Nucleus accumbens (tissue), 56 donors: ENCODE results near the gene SUOX.

Experiments used
- DNase-seq, 56 donors: peaks; one replicate each; lab custom pipeline; 2025; lab: John Stamatoyannopoulos, UW

The SUOX gene

DNA sequence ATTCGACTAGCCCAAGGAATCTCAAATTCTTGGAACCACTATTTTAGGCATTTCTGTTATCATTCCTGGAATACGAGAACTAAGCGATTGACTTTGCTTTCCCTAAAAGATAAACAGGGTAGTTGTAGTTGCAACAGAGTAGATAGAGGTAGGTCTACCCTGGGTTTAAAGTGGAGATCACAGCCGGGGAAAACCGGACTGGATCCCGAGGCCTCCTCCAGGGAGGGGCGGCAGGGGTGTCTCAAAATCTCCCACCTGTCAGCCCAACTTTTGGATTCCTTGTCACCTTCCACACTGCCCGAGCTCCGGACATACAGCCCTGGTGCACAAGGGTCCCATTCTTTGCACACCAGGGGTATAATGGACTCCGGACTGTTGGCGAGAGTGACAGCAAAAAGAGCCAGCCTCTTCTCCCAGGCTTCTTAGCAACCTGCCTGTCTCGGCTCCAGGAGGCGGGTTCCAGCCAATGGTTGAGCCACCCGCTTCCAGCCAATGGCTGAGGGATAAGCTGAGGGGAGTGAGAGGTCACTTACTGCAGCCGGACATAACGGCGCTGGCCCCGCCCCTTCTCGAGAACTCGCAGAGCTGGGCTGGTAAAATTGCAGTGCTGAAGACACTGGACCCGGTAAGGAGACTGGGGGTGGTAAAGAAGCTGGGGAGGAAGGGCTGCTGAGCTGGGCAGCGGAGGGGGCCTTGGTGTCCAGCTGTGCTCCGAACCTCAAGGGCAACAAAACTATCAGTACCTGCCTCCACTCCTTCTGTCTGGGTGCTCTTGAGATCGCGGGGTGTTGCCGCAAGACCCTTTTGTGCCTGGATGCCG lies at the start of gene SUOX:
TSS of gene SUOX (plus strand) at position 562 of the 820 bp plus-strand sequence. CDS start 4,946 bp downstream, outside the sequence.
- DNase-seq = peak; percentile 68 to 98 (median 94)

DNA sequence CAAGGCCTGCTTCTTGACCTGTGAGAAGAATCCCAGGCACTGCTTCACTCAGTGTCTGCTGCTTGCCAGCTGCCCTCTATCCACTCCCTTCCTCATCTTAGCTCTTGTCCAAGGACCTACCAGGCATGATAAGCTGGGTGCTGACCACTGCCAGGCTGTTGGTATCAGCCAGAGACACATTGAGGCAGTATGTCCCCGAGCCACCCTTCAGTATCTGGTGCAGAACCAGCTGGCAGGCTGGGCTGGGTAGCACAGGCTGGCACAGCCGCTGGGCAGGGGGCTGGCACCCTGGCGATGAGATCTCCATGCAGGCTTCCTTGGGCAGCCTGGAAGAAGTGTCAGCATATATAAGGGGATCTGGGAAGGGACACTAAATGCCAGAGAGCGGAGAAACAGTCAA lies 41.7 kb upstream of the SUOX start:
- DNase-seq = no peak

DNA sequence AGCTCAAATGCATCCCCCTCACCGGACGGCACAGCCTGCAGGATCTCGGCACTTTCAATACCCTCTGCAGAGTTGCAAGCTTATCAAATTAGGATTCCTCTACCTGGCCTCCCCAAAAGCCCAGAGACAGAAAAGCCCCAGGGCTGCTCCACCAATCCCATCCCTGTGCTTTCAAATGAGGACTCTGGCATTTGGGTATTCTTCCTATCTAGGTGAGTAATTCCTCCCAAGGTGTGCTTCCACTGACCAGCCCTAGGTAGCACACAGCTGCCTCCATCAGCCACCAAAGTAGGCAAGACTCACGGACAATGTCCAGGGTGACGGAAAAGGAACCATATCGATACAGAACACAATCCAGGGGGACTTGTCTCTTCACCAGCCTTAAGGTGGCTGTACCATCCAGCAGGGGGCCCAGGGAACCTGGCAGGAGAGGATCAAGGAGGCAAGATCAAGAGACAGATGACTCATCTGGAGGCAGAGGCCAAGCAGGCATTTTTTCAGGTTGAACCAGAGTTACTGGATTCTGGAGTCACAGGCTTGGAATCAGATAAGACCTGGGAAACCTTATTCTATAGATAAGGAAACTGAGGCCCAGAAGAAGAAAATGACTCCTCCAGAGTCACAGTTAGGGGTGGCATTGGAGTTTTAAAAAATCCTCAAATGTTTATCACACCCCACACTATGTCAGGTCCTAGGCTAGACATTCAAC lies 41.1 kb upstream of the SUOX start:
- DNase-seq = peak in 1 of 56 donors; percentile 11

DNA sequence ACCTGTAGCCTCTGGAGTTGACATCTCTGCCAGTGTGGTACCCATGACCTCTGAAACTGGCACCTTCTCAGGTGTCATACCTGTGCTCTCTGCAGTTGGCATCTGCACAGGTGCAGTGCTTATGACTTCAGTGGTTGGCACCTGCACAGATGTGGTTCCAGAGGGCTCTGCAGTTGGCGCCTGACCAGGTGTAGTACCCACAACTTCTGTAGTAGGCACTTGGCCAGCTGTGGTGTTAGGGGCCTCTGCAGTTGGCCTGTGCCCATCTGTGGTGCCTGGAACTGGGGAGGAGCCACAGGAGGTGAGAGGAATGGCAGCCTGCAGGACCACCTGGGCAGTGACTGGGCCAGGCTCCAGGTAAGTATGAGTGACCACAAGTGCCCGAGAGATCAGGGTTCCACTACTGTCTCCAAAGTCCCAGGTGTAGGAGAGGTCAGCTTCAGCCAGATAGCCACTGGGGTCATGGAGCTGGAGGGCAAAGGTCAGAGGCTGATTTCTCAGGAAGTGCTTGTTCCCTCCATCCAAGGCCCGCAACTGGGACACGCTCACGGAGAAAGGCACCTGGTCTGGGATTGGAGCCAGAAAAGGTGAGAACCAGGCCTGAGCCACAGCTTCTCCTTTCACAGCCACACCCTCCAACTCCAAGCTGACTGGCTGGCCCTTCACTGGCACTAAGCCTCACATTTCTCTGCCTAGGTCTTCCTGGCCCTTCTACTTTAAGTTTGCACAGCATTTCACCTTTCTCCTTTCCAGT lies 39.8 kb upstream of the SUOX start:
- no peak for DNase-seq

DNA sequence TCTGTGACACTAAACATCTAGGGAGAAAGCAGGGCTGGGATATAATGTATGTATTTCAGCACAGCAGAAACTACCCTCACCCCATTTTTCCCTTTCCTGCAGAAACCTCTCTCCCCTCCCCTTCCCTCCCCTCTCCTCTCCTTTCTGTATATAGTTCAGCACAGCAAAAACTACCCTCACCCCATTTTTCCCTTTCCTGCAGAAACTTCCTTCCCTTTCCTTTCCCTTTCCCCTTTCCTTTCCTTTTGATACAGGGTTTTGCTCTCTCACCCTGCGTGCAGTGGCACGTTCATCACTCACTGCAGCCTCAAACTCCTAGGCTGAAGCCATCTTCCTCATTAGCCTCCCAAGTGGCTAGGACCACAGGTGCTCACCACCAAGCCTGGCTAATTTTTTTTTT lies 33.3 kb upstream of the SUOX start:
- DNase-seq = no peak

DNA sequence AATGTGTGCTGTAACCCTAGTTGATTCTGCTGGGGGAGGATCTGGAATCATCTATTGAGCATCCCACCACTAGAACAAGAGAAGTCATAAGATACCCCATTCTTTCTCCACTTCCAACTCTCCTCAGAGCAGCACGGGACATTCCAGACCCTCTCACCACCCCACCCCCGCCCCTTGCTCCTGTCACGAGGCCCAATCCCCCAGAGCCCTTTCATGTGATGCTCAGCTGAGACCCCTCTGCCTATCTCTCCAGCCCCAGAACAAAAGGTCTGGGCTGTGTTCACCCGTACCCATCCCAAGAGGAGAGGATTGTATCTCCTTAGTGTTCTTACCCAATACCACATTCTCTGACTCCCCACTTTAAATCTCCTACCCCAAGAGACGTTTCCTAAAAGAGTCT lies 31.8 kb upstream of the SUOX start:
- no peak for DNase-seq

DNA sequence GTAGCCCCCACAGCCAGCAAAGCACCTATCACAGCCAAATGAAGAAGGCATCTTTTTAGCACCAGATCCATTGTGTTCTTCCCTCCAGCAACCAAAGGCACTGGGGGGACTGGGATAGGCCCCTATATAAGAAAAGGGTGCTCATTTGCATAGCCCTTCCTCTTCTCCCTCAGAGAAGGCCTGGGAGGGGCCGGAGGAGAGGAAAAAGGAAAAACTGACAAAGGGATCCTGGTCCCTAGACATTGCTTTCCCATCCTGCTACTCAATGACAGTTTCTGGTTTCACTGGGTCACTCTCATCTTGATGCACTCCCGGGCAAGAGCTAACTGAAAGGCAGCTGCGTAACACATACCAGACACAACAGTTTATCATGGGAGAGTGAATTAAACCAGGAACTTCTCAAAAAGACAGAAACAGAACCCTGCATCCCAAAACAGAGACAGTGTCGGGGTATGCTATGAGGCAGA lies 31.1 kb upstream of the SUOX start, which contains the start of gene PMEL:
TSS of gene PMEL (minus strand) at position 102 of the 467 bp plus-strand sequence. CDS start at position 71, 31 bp downstream.
- DNase-seq = no peak

DNA sequence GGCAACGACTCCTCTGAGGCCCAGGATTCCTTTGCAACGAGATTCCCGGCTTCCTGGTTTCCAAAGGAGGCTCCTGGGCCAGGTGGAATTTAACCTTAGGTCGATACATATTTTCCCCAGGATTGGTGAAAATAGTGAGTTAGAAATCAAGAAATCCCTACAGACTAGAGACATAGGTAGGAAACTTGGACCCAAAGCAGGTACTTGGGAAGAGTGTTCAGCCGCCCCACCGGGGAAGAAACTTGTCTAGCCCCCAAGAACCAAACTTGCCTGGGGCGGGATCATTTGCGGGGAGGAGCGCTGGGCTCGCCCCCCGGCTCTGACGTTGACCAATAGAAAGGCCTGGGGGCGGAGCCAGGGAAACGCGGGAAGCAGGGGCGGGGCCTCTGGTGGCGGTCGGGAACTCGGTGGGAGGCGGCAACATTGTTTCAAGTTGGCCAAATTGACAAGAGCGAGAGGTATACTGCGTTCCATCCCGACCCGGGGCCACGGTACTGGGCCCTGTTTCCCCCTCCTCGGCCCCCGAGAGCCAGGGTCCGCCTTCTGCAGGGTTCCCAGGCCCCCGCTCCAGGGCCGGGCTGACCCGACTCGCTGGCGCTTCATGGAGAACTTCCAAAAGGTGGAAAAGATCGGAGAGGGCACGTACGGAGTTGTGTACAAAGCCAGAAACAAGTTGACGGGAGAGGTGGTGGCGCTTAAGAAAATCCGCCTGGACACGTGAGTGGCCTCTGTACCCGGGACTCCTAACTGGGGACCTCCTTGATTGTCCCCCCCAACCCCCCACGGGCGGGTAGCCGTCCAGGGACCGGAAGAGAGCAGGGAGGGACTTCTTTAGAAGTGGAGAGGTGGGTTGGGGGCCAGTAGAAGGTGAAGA lies 30.4 kb upstream of the SUOX start, which contains the start of gene CDK2:
TSS of gene CDK2 (plus strand) at position 423 of the 874 bp plus-strand sequence. CDS start at position 602, 179 bp downstream.
- DNase-seq = peak in 54 of 56 donors; percentile 18 to 91 (median 67)

DNA sequence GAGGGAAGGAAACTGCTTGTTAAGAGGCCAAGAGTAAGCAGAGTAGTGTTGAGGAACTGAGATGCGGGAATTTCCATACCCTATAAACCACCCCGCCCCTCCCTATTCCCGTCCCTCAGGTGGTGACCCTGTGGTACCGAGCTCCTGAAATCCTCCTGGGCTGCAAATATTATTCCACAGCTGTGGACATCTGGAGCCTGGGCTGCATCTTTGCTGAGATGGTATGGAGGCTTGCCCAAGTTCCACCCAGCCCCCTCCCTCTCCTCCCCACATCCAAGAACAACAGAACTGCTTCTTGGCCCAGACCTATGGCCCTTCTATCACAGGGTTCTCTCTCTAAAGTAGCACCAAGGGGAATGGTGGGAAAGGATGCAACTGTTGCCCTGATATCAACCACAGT lies 27.7 kb upstream of the SUOX start:
- DNase-seq = no peak

DNA sequence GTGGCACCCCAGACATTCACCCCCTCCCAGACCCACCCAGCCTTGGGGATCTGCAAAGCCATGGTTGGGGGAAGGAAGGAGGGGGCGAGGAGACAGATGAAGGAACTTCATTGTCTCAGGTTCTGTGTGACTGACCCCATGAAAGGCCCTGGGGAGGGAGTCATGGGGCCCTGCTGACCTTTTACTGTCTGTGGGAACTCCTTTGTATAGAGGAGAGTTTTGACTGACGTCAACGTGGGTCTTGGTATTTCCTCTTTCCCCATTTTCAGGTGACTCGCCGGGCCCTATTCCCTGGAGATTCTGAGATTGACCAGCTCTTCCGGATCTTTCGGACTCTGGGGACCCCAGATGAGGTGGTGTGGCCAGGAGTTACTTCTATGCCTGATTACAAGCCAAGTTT lies 26.3 kb upstream of the SUOX start:
- no peak for DNase-seq

DNA sequence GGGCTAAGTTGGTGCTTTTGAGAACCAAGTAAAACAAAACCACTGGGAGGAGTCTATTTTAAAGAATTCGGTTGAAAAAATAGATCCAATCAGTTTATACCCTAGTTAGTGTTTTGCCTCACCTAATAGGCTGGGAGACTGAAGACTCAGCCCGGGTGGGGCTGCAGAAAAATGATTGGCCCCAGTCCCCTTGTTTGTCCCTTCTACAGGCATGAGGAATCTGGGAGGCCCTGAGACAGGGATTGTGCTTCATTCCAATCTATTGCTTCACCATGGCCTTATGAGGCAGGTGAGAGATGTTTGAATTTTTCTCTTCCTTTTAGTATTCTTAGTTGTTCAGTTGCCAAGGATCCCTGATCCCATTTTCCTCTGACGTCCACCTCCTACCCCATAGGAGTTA lies 25.0 kb upstream of the SUOX start:
- peak in 2 of 56 donors; percentile 1 to 10 for DNase-seq

DNA sequence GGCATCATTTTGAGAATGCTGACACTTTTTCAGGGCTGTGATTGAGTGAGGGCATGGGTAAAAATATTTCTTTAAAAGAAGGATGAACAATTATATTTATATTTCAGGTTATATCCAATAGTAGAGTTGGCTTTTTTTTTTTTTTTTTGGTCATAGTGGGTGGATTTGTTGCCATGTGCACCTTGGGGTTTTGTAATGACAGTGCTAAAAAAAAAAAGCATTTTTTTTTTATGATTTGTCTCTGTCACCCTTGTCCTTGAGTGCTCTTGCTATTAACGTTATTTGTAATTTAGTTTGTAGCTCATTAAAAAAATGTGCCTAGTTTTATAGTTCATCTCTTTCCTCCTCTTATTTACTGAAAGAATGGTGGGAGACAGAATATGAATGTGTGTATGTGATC lies 24.6 kb upstream of the SUOX start:
- no peak for DNase-seq

DNA sequence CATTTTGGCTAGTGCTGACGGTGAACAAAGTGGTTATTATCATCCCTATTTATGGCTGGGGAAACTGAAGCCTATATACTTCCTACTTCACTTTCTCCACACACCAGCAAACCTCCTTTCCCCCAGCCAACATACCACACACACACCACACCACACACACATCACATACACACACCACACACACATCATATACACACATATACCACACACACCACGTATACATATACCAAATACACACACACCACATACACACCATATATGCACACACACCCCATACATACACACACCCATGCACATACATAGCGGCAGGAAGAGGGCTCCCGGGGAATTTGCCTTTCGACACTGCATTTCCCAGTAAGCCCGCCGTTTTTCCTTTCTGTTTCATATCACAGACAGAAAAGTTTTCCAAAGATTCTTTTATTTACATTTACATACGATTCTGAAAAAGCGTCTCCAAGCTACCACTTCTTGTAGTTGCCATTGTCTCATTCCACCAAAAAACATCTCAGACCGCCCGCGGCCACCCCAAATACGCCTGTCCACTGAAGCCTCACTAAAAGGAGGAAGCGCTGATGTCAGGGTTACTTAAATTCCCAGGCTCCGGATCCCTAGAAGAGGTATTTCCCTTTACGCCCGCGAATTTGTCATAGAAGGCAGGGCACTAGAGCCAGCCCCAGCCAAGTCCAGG lies 24.0 kb upstream of the SUOX start:
- peak in 7 of 56 donors; percentile 21 to 44 (median 37) for DNase-seq

DNA sequence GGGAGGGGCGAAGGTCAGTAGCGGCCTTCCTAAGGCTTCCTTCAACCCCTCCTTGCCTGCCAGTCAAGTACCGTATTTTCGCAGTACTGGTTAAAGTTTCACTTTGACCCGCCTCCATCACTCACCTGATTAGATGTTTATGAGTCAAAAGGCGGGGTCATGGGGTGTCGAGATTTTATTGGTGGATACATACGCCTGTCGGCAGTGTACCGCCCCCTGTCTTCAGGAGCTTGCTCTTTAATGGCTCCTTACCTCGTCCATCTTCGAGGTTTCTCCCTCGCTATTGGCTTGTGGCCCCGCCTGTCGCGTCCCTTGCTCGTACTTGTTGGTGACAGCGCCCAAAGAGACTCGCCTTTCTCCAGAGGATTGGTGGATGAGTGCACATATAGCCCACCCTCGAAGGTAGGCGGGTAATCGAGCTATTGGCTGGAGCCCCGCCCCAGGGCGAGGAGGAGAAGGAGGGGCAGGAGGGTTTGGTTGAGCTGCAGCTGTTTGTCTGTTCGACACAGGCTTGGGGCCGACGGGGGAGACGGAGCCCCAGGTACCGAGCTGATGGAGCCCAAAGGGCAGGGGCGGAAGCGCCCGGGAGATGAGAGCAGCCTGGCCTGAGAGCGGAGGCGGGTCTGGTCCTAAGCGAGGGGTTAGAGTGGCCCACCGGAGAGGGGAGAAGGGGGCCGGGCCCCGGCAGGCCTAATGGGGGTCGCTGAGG lies 23.3 kb upstream of the SUOX start, which contains the start of gene RAB5B:
TSS of gene RAB5B (plus strand) at position 480 of the 709 bp plus-strand sequence. CDS start 12,883 bp downstream, outside the sequence.
- DNase-seq = peak; percentile 88 to 100 (median 100)

DNA sequence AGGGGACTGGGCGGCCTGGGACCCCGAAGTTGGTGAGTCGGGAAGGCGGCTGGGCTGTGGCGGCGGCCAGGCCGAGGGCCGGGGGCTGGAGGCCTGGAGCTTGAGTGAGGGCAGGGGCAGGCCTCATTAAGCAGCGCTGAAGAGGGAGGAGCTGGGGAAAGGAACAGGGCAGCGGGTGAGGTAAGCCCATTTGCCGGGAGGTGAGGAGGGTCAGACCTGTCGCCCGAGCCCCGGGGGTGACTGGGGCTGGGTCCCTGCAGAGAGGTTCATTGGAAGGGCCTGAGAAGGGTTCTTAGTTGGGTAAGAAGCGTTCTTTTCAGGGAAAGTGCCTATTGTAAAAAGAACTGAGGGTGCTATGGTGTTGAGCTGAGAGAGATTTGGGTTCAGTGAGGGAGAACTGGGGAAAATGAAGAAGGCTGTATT lies 22.8 kb upstream of the SUOX start:
- peak in 6 of 56 donors; percentile 38 to 53 (median 42) for DNase-seq

DNA sequence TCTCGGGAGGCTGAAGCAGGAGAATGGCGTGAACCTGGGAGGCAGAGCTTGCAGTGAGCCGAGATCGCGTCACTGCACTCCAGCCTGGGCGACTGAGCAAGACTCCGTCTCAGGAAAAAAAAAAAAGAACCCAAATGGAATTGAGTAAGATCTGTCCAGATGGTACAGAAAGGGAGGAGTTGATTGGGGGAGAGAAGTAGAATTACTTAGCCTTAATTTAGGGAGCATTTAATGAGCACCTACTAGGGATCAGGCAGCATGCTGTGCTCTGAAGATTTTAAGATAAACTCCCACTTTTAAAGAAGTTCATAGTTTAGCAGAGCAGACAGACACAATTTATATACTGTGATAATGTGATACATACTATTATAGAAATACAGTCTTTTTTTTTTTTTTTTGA lies 18.7 kb upstream of the SUOX start:
- no peak for DNase-seq

DNA sequence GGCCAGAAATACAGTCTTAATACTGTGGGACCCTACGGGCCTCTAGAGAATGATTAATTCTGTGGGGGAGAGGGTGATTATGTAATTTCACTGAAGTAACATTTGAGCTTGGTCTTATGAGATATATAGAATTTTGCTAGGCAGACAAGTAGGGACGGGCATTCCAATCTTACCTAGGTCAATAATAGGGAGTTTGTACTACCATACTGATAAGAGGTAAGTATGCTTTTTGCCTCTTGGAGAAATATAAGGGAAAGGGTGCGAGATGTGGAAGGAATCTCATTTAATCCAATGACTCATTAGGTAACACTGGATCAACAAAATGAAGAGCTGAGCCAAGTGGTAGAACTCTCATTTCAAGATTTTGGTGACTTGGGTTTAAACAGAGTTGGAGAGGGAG lies 18.0 kb upstream of the SUOX start:
- DNase-seq = no peak

DNA sequence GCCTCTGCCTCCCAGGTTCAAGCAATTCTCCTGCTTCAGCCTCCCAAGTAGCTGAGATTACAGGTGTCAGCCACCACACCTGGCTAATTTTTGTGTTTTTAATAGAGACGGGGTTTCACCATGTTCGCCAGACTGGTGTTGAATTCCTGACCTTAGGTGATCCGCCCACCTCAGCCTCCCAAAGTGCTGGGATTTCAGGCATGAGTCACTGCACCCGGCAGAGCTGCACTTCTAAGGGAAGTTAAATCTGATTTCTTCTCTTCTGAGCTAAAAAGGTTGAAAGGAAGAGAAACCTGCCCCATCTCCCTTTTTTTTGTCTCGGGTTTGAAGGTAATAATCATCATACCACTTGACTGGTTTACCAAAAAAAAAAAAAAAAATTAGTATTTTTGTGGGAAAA lies 15.2 kb upstream of the SUOX start:
- DNase-seq = peak in 13 of 56 donors; percentile 0 to 43 (median 11)
